Suprapubic skin (tissue), 4 donors: ENCODE results near the gene CPEB2. TPM values are rescaled to one million over a fixed set of nuclear protein-coding genes. Genes with fewer than 3 reads are reported as not detected.

Source experiments
- DNase-seq, 2 donors: peaks; one replicate each; pipeline ENCODE4 v3.0.0-alpha.2; 2019; ENCODE audit warnings: low spot score in 2 of 2
- H3K27ac ChIP-seq: fragments of 200-600 bp; sonication (generic); one replicate; pipeline ENCODE4 v1.5.1; 2019
- H3K27me3 ChIP-seq: fragments of 200-600 bp; sonication (generic); one replicate; pipeline ENCODE4 v1.5.1; 2019
- H3K36me3 ChIP-seq: fragments of 200-600 bp; sonication (generic); one replicate; pipeline ENCODE4 v1.5.1; 2019
- H3K4me1 ChIP-seq: fragments of 200-600 bp; sonication (generic); one replicate; pipeline ENCODE4 v1.5.1; 2019
- H3K4me3 ChIP-seq: fragments of 200-600 bp; sonication (generic); one replicate; pipeline ENCODE4 v1.5.1; 2019; ENCODE audit warnings: mild to moderate bottlenecking
- H3K9me3 ChIP-seq: fragments of 200-600 bp; sonication (generic); one replicate; pipeline ENCODE4 v1.5.1; 2019
- EP300 ChIP-seq: sonication (generic); formaldehyde crosslinking; IDR thresholded peaks from one replicate; pipeline ENCODE4 v1.6.1; 2017; ENCODE audit warnings: antibody characterized with exemption
- POLR2A ChIP-seq, 2 donors: fragments of 450-650 bp; IDR thresholded peaks; one replicate each; pipeline ENCODE4 v1.6.1; 2017; ENCODE audit warnings: antibody characterized with exemption in 2 of 2, mild to moderate bottlenecking in 2 of 2, moderate library complexity in 2 of 2
- POLR2AphosphoS5 ChIP-seq, 3 donors: sonication (generic); formaldehyde crosslinking; IDR thresholded peaks; one replicate each; pipeline ENCODE4 v1.6.1; 2017; ENCODE audit warnings: antibody characterized with exemption in 3 of 3
- WGBS: methylation state at CpG from one replicate; pipeline ENCODE4 v1.1.5; 2018; 5-methylcytosine and 5-hydroxymethylcytosine counted together
- total RNA-seq, 4 donors: library from RNA; depleted of rRNA; stranded (reverse); fragments of >200 nt; gene quantifications; one replicate each; pipeline ENCODE4 v1.1.0, GENCODE V29; 2016
- TF ChIP-seq, protein P1 (sequence below), 2 donors: fragments of 200-600 bp in 1 of 2; fragments of 450-650 bp in 1 of 2; sonication (generic) in 1 of 2; IDR thresholded peaks; one replicate each; pipeline ENCODE4 v1.5.1; 2016 to 2019; ENCODE audit warnings: antibody characterized with exemption in 2 of 2, mild to moderate bottlenecking in 1 of 2, moderate library complexity in 1 of 2

The CPEB2 gene
- total RNA-seq, 4 donors from 2014 or later: 43.6 to 70.1 (median 49.8) TPM

DNA sequence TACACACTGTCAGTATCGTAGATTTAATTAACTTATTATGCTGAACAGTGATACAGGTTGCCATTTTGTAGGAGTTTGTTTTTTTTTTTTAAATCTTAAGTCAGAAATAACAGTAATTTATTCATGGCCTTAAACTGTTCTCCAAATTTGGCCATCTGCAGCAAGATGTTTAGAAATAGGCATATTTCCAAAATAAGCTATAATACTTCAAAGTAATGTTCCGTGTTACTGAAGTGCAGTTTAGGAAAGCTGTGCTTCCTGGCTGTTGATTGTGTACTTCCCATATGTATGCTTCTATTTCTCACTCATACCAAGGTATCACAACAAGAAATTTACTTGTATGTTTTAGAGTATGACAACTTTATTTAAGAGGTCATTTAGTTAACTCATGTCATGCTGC lies 28.9 kb downstream of the CPEB2 start:
- H3K4me1 ChIP-seq: peaks cover 32% of the 10 kb centered on the region
- H3K9me3 ChIP-seq: no peaks in the 10 kb centered on the region
- WGBS: 57% methylated on average over 2 of the region's 2 CpGs
- no peaks in the 10 kb centered on the region for H3K27me3 ChIP-seq
- no peak overlapping the region for H3K4me3 ChIP-seq
- H3K27ac ChIP-seq: no peak overlapping the region
- peaks cover 4% of the 10 kb centered on the region for H3K36me3 ChIP-seq
- TF ChIP-seq, protein P1, sequence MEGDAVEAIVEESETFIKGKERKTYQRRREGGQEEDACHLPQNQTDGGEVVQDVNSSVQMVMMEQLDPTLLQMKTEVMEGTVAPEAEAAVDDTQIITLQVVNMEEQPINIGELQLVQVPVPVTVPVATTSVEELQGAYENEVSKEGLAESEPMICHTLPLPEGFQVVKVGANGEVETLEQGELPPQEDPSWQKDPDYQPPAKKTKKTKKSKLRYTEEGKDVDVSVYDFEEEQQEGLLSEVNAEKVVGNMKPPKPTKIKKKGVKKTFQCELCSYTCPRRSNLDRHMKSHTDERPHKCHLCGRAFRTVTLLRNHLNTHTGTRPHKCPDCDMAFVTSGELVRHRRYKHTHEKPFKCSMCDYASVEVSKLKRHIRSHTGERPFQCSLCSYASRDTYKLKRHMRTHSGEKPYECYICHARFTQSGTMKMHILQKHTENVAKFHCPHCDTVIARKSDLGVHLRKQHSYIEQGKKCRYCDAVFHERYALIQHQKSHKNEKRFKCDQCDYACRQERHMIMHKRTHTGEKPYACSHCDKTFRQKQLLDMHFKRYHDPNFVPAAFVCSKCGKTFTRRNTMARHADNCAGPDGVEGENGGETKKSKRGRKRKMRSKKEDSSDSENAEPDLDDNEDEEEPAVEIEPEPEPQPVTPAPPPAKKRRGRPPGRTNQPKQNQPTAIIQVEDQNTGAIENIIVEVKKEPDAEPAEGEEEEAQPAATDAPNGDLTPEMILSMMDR (IDR thresholded peaks at IDR 0.05): no peak
- no peak for TF ChIP-seq POLR2A (IDR thresholded peaks at IDR 0.05)
- no peak for TF ChIP-seq EP300
- TF ChIP-seq POLR2AphosphoS5 (IDR thresholded peaks at IDR 0.05): no peak
- no peak for DNase-seq

DNA sequence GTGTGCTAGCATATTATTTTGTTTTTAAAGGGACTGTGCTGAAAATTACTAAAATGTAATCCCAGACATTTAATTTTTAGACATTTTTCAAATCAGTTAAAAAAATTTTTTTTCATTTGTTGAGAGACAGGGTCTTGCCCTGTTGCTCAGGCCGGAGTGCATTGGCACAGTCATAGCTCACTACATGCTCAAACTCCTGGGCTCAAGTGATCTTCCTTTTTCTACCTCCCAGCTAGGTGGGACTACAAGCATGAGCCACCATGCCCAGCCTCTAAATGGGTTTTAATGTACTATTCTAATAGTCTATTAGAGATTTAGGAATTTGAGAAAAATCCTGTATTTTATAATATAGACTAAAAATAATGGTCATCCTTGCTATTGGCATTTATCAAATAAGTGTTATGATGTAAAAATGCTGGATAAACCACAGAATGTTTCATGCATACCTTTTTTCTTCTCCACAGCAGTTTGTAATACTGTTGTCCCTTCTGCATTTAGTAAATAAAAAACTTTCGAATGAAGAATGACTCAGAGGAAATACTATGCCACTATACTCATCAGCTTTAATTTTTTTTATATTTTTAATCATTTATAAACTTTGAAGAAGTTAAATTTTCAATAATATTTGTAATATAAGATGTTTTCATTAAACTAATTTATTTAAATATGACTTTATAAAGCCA lies 29.9 kb downstream of the CPEB2 start:
- no peak for DNase-seq
- H3K4me3 ChIP-seq: no peak overlapping the region
- H3K27ac ChIP-seq: no peak overlapping the region
- peaks cover 32% of the 10 kb centered on the region for H3K4me1 ChIP-seq
- H3K27me3 ChIP-seq: no peaks in the 10 kb centered on the region
- no peaks in the 10 kb centered on the region for H3K9me3 ChIP-seq
- 59% methylated on average over 2 of the region's 2 CpGs for WGBS
- peaks cover 4% of the 10 kb centered on the region for H3K36me3 ChIP-seq
- TF ChIP-seq, protein P1 (IDR thresholded peaks at IDR 0.05): no peak
- TF ChIP-seq EP300 (no peak), POLR2A (IDR thresholded peaks at IDR 0.05) (no peak), POLR2AphosphoS5 (IDR thresholded peaks at IDR 0.05) (no peak)

DNA sequence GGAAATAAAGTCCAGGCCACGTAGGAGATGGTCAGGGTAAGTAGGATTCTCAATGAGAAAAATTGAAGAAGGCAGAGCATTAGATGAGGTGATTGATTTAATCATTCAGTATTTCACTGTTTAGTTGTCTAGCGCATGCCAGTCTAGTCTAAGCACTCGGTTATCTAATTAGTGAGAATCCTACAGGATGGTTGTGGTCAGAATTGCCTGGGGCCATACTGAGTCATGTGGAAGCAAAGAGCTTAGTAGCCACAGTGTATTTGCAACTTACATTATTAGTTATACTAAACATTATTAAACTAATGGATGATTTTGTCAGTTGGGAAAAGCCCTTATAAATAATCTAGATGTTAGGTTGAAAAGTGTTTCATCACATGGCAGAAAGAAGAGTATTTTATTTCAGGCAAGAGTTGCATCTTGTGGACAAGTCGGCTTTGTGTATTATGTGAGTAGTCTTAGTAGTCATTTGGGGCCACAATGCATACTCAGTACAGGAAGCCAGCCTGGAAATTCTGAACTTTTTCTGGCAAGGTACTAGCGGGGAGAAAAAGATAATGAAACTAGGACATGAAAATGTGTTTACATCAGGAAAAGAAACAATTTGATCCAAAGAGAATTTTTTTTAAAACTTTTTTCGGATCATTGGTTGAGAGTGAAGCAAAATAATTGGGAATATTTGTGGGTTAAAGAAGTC lies 31.9 kb downstream of the CPEB2 start:
- 81% methylated on average over 6 of the region's 6 CpGs for WGBS
- Histone ChIP-seq H3K4me1 (peaks cover 32% of the 10 kb centered on the region), H3K27ac (no peak overlapping the region), H3K9me3 (no peaks in the 10 kb centered on the region), H3K36me3 (peaks cover 4% of the 10 kb centered on the region), H3K27me3 (no peaks in the 10 kb centered on the region), H3K4me3 (no peak overlapping the region)
- no peak for DNase-seq
- TF ChIP-seq POLR2AphosphoS5 (IDR thresholded peaks at IDR 0.05) (no peak), EP300 (no peak), POLR2A (IDR thresholded peaks at IDR 0.05) (no peak)
- TF ChIP-seq, protein P1 (IDR thresholded peaks at IDR 0.05): no peak

DNA sequence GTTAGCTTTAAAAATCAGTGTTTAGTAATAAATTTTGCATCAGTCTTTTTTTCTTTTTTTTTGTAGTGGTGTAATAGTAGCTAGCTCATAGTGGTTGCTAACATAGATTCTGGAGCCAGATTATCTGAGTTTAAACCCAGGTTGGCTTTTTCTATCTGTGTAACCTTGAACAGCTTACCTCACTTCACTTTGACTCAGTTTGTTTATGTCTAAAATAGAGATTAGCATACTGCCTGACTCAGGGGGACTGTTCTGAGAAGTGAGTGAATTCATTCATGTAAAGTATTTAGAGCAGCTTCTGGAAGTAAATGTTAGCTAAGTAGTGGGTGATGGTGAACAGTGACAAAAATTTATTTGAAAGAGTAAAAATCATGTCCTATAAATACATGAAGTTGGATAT lies 32.9 kb downstream of the CPEB2 start:
- Histone ChIP-seq H3K27me3 (no peaks in the 10 kb centered on the region), H3K4me1 (peaks cover 27% of the 10 kb centered on the region), H3K4me3 (no peak overlapping the region), H3K9me3 (no peaks in the 10 kb centered on the region), H3K36me3 (peaks cover 4% of the 10 kb centered on the region), H3K27ac (no peak overlapping the region)
- no peak for DNase-seq
- TF ChIP-seq POLR2A (IDR thresholded peaks at IDR 0.05) (no peak), EP300 (no peak), POLR2AphosphoS5 (IDR thresholded peaks at IDR 0.05) (no peak)
- TF ChIP-seq, protein P1 (IDR thresholded peaks at IDR 0.05): no peak

DNA sequence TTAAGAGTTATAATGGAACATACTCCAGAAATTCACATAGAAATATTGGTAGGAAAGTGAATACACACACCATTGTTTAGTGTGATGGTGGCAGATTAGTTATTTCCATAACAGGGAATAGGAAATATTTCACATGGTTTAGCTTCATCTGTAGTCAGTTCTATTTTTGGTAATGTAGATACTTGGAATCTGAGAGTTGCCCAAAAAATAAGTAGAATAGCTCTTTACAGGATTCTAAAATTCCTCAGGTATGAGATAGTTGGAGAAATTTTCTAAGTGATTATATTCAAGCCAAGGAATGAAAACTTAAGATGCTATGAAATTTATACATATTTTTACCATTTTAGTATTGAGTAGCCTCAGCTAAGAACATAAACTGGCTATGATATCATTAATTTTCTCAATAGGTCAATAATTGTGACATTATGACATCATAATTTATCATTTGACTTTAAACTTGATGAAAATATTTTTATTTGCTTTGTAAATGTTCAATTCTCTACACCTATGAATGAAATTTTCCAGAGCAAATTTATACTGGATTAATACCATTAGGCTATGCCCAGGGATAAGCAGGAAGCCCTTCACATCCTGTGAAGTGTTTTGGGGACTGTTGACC lies 35.8 kb downstream of the CPEB2 start:
- TF ChIP-seq, protein P1 (IDR thresholded peaks at IDR 0.05): no peak
- TF ChIP-seq EP300 (no peak), POLR2AphosphoS5 (IDR thresholded peaks at IDR 0.05) (no peak), POLR2A (IDR thresholded peaks at IDR 0.05) (no peak)
- Histone ChIP-seq H3K27me3 (no peaks in the 10 kb centered on the region), H3K27ac (no peak overlapping the region), H3K4me3 (no peak overlapping the region), H3K36me3 (peaks cover 11% of the 10 kb centered on the region), H3K9me3 (no peaks in the 10 kb centered on the region), H3K4me1 (no peaks in the 10 kb centered on the region)
- DNase-seq: no peak
